G401.6 (cell line): ENCODE data around the gene ACOT9.
A peak's percentile ranks its signal among the peaks of the same experiment; 100 is the strongest.
"Not testable (repeated sequence)": the region's sequence is repeated elsewhere in the genome, so short reads cannot be mapped to it uniquely, and the experiment has no call there.

ENCODE experiments used
- FAIRE-seq: peaks from 2 replicates; lab custom pipeline; 2012; peaks lifted over from hg19 to GRCh38; lab: Jason Lieb, UNC

The ACOT9 gene

DNA sequence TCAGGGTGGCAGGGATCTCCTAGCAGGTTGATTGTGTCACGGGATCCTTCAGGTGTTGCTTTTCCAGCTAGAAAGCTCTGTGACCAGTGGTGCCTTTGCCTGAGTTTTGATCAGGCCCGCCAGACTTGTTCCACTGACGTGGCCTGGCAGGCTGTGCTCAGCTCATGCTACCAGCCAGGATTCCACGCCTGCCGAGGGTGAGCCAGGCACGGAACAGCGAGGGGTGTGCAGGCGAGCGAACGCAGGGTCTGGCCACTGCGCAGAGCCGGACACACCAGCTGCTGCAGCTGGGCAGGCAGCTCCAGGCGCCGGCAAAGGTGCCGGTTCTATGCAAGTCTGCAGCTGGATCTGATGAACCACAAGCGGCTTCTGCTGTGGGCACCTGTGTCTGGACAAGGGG lies 22.8 kb upstream of the ACOT9 start:
- no peak for FAIRE-seq

DNA sequence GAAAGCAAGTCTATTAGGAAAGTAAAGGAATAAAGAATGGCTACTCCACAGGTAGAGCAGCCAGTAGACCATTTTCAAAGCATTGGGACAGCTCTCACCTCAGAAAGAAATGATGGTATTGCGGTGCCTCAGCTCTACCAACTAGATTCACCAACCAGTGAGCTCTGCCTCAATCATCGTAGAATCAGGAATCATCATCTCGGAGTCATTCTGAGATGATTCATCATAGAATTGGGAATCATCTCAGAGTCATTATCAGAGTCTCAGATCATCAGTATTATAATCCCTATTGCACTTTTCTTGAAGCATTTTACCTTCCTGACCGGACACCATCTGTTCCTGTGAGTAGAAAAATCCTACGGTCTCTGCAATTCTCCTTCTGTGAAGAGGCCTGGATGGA lies 22.4 kb upstream of the ACOT9 start:
- no peak for FAIRE-seq

DNA sequence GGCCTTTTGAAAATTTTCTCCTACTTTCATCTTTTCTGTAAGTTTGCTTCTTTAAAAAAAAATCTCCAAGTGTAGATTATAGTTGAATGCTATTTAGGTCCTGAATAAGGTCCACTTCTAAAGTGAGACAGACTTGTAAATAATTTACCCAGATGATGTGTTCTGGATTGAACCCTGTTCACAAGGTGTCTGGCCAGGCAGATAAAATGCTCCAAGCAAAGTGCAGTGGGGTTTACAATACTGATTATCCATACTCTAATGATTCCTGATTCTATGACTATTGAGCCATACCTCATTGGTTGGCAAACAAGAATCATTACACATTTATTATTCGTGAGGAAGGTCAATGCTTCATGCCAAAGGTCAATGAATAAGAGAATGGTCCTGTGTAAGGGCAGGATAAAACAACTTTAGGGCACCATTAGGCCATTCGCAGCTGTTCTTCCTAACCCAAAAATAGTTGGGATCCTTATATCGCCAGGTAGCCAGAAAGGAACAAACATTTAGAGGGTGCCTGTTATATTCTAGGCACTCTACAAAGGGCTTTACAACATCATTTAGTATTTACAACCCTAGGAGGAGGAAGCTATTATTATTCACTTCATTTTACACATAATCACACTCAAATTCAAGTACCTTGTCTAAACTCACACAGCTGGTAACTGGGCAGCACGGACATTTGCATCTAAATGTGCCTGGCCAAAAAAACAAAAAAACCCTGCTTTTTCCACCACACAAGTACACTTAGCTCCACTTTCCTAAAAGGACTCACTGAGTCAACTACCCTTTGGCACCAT lies 21.3 kb upstream of the ACOT9 start:
- no peak for FAIRE-seq

DNA sequence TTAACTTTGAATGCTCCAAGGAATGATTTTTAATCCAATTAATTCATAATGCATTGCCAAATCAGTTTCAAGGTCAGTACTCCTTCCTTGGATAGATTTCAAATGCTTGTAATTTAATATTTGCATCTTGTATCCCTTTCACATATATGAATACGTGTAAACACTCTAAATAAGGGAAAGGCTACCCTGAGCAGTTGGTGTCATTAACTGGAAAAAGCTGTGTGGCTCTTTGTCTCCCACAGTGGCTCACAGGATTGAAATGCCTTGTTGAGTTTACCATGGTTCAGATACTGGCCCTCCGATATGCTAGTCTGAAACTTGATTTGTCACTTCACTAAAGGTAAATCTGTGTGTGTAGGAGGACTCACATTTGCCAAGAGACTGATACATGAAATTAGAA lies 16.7 kb upstream of the ACOT9 start:
- no peak for FAIRE-seq

DNA sequence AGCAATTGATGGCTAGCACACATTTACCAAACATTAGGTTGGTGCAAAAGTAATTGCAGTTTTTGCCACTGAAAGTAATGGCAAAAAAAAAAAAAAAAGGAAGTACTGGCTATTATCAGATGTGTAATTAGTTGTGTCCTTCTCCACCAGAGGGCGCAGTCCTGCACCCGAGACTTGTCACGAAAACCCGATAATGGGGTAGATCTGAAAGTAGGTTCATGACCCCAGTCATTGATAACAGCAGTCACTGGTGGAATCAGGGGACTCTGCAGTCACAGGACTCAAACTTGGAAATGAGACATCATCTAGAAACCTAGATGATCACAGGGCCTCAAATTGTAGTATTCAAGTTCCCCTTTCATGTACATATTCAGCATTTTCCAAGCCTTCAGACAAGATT lies 13.1 kb upstream of the ACOT9 start:
- no peak for FAIRE-seq

DNA sequence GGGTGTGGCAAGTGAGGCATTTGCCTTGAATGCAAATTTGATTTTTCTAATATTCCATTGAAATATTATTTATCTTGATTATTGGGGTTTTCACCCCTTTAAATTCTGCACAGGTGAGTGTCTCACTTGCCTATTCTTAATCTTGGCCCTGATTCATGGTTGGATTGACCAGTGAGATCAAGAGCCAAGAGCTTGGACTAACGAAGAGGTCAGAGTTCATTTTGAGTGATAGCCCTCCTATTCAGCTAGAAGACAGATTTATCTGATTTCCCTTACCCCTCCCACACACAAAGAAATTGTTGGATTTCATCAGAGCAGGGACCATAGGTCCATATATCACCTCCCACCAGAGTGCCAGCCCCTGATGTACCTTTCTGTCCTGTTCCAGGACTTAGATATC lies 11.6 kb upstream of the ACOT9 start:
- FAIRE-seq, result no peak

DNA sequence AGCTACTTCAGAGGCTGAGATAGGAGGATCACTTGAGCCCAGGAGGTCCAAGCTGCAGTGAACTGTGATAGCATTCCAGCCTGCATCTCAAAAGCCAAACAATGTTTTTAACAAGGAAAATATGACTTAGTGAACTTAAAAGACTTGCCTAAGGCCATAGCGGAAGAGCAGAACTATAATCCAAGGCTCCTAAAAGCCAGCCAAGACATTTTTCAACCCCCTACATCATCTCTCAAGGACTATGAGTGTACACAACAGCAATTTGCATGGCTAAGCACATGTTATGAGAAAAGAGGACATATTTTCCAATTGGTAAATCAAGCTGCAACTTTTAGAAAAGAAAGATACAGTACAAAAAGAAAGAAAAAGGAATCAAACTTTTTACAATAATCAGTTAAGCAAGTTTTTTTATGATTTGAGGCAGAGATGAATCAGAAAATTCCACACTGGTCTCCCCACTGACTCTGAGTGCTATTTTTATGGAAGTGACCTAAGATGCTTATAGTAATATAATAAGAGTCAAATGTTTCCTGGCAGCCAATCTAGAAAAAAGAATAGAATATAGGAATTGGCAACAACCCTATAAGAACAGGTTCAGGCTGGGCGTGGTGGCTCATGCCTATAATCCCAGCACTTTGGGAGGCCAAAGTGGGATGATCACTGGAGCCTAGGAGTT lies 9.8 kb upstream of the ACOT9 start:
- FAIRE-seq, result no peak

DNA sequence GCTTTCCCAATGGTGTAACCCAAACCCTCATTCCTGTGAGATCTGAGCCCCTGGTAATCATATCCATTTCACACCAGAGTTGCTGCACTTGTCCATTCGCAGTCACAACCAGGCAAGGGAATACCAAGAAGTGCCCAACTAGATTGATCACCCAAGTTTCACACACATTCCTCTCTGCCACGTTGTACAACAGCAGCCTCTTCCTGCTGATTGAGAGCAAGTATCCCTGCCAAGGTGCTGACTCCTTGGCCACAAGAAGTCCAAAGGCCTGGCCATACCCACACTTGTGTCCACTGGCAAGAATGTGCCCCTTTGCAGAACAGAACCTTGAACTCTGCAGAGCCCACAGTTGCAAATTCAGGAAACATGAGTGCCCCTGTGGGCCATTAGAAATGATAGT lies 6.5 kb upstream of the ACOT9 start:
- no peak for FAIRE-seq

DNA sequence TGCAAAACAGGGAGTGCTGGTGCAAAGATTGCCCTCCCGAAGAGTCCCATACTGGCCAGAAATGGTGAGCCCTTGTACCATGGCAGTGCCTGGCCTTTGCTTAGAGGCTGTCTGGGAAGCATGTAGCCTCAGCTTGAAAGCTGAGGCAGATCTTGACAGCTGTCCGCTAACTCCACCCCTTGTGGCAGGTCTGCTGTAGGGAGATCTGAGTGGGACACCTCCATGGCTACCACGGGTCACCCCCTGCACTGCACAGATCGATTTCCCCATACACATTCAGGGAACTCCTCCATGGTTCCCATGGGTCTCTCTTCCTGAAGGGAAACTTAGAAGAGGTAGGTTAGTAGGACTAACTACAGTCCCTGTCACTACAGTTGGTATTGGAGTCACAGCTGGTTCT lies 6.1 kb upstream of the ACOT9 start:
- FAIRE-seq, result no peak

DNA sequence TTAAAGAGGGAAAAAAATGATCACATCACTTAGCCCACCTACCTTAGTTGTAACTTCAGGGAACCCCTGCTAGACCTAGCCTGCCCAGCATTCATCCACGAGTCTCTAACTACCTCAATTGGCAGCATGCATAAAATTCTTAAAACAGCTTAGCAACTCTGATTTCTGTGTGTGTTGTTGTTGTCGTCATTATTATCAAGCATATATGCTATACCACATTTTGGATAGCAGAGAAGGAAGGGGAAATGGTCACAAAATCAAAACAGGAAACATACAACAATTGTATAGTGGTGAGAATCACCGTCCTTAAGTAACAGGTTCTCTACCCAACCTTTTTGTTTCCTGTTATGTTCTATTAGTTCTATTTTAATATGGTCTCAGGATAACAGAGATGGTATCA lies 2.7 kb upstream of the ACOT9 start:
- no peak for FAIRE-seq

DNA sequence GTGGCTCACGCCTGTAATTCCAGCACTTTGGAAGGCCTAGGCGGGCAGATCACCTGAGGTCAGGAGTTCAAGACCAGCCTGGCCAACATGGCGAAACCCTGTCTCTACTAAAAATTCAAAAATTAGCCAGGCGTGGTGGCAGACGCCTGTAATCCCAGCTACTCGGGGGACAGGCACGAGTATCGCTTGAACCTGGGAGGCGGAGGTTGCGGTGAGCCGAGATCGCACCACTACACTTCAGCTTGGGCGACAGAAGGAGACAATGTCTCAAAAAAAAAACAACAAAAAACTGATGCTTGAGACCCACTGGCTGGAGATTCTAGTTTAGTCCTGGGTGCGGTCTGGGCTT lies 521 bp upstream of the ACOT9 start:
- FAIRE-seq, result not testable (repeated sequence)

DNA sequence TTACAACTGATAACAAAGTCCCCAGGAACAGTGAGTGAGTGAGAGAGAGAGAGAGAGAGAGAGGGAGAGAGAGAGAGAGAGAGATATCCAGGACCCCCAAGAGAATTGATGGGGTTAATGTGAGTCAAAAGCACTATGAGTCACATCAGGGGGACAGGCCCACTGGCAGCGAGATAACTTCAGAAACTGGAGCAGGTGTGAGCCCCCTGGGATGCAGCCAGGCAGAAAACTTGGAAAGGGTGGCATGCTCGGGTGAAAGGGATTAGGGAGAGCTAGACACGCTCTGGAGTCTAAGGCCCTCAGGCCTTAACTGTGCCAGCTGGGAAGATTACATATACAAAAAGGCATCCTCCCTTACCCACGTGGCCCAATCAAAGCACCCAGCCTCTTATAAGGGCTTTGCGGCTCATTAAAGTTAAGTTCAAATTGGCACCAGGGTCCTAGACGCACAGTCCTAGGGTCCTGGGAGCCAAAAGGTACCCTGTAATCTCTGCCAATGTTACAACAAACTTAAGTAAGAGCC lies 841 bp downstream of the ACOT9 start:
- no peak for FAIRE-seq

DNA sequence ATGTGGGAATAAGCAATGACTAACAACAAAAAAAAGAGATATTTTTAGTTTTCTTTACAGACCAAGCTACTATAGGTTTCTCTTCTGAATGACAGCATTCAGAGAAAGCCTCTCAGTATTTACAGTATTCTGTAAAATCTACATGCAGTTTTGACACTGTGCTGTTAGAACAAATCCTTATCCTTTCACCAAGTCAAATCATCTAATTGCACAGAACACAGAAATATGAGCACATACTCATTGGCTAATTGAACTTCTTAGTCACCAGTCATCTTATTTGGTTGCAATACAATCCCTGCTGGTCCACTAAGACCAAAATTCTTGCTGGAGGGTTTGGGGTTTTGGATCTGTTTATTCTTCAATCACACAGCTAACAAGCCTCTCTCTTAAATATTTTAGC lies 5.7 kb downstream of the ACOT9 start:
- no peak for FAIRE-seq

DNA sequence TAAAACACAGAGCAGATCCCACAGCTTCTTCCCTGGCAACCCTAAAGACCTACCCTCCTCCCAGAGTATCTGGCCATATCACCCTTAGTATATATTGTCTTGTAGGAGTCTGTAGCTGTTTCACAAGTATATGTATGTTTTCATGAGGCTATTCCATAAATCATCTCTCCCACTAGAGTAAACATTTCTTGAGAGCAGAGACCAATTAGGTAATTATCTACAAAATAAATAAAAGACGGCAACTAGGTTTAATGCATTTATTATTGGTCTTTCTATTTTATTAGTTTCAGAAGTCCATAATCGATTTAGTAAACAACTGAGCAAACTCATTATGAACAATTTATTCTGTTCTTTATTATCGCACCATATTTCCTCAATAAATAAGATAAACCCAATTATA lies 7.0 kb downstream of the ACOT9 start:
- peak; percentile 13 for FAIRE-seq

DNA sequence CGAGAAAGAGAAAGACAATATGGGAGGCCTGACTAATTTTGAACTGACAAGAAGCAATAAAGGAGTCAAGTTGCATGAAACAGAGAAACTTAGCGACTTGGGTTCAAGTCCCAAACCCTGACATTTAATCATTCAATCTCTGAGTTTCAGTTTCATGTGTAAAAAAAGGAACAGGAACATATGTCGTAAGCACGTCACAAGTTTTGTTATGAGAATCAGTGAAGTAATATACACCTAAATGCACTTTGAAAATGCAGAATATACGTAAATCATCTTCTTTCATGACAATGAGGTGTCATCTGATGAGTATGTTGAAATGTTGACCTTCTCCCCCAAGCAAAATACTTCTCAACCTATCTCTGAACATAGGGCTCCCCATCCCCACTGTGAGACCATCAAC lies 10.4 kb downstream of the ACOT9 start:
- FAIRE-seq, result no peak

DNA sequence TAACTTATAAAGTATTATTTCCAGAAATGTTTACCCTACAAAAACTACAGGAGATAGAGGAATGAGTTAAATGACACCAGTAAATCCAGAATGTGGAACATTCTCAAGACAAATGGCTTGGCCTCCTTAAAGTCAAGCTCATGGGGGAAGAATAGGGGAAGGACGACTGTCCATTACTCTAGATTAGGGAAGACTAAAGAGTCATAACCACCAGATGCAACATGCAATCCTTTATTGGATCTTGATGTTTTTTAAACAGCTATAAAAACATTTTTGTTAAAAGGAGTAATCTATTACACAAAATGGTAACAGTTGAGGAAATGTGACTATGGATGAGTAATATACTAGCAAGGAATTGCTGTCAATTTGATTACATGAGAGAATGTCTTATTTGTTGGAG lies 11.1 kb downstream of the ACOT9 start:
- FAIRE-seq, result no peak

DNA sequence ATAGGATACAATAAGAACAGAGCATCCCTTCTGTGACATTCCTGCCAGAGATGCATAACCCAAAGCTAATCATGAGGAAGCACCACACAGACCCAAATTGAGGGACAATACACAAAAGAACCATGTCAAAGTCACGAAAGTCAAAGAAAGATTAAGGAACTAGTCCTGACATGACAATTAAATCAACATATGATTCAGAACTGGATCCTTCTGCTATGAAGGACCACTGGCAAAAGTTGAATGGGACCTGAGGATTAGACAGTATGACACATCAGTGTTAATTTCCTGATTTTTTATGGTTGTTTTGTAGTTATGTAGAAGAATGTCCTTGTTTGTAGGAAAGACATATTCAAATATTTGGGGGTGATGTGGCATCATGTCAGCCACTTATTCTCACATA lies 13.9 kb downstream of the ACOT9 start:
- no peak for FAIRE-seq

DNA sequence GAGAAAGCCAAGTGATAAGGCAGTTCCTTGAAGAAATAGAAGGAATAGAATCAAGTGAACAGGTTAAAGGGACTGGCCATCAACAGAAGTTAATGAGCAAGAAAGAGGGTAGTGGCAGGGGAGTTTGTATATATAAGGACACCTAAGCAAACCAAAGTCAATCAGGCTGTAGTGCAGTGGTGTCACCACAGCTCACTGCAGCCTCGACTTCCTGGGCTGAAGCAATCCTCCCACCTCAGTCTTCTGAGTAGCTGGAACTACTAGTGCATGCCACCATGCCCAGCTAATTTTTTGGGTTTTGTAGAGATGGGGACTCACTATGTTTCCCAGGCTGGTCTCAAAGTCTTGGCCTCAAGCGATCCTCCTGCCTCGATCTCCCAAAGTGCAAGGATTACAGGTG lies 15.9 kb downstream of the ACOT9 start:
- FAIRE-seq, result no peak

DNA sequence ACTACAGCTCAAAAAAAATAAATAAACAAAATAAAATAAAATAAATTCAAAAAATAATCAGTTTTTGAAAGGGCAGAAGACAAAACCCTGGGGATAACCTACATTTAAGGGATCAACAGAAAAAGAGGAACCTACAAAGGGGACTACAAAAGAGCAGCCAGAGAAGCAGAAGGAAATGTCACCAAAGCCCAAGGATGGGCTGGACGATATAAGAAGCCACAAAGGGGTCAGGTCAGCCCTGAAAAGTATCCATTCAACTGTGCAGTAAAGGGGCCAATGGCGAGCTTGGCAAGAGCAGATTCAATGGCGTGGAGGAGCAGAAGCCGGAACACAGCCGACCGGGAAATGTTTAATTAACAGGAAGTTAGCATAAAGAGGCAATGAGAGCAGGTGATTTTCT lies 16.9 kb downstream of the ACOT9 start:
- FAIRE-seq, result no peak

DNA sequence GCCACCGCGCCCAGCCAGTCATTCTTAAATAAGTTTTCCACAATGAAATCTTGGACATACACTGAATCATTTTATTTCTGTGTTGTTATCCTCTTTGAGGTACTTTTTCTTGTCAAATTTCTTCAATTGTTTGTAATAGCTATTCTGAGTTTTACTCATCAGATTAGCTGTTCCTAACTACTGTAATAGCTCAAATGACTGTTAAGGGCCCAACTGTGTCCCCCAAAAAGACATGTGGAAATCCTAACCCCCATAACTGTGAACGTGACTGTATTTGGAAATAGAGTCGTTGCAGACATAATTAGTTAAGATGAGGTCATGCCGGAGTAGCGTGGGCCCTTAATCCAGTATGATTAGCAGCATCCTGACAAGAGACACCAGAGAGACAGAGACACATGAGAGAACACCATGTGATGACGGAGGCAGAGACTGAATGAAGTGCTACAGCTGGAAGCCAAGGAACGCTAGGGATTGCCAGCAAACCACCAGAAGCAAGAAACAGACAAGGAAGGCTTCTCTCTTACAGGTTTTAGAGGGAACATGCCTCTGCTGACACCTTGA lies 22.9 kb downstream of the ACOT9 start:
- FAIRE-seq, result no peak

DNA sequence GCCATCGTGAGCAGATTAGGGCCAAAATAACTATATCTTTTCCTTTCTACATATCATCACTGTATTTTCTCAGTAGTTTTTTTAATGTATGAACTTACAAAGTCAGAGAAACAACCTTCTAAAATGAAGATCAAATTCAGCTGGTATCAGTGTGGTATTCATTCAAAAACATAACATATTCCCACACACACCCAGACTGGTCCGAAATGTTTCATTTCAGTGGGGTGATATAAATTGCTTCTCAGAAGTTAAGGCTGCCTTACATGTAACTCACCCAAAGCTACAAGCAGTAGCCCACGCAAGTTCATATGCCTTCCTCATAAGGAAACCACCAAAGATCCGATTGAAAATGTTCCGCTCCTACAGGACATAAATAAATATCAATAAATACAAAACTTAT lies 37.8 kb downstream of the ACOT9 start:
- FAIRE-seq, result no peak

DNA sequence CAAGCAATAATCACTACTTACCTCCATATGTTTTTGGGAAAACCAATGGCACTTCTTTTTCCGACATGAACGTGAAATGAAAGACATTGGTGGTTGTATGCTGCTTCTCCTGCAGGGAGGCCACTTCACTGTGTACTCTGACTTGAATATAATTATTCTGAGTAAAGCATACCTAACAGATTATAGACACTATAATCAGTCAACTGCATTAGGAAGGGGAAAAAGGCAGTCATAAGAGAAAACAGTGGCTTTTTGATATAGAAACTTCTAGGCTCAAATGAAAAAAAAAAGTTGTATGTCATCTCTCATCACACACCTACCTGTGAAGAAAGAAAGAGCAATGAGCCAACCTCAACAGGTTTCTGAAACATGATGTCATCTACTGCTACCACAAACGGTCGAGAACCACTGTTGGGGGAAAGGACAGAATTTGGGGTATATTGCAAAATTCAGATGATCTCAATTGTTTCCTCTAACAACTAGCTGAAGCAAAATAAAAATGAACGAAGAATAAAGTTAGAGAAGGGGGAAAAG lies 38.3 kb downstream of the ACOT9 start:
- FAIRE-seq, result no peak

DNA sequence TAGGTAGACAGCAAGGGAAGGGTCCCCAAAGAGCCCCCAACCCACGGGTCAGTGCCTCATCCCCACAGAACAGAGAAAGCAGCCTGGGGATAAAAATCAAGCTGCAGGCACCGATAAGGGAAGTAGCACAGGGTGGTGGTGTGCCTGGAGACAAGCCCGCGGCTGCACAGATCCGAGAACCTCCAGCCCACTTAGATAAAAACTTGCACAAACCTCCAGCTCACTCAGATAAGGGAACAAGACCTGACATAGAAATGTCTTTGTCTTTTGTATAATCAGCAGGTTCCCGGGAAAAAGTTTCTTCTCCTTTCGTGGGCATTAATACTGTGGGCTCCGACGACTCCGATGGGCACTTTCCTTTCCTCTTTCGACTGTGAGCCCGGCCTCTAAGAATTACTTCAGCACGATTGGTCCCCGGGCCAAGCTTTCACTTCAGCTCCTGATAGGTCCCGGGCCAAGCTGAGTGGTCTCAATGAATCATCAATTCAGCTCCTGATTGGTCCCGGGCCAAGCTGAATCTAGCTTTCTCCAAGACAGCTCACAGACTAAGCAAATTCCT lies 43.4 kb downstream of the ACOT9 start:
- no peak for FAIRE-seq
